Measurements from ENCODE around the gene HIKESHI.

The HIKESHI gene

GRCh38 chr11:86372041-86372440 lies 70.0 kb downstream of the HIKESHI start:
- TF ChIP-seq TCF12 (IDR thresholded peaks at IDR 0.05; ENCODE audit: low read depth) (no peak), MAX (IDR thresholded peaks at IDR 0.05) (no peak), EP300 (IDR thresholded peaks at IDR 0.05; ENCODE audit: borderline replicate concordance) (no peak), CEBPB (IDR thresholded peaks at IDR 0.05) (no peak), RAD21 (IDR thresholded peaks at IDR 0.05; ENCODE audit: low read depth) (no peak), USF1 (IDR thresholded peaks at IDR 0.05) (no peak), EGR1 (IDR thresholded peaks at IDR 0.05) (no peak), YY1 (IDR thresholded peaks at IDR 0.05; ENCODE audit: low read depth) (no peak), NFIC (IDR thresholded peaks at IDR 0.05) (no peak), FOXM1 (IDR thresholded peaks at IDR 0.05; ENCODE audit: borderline replicate concordance, low read depth) (no peak), ZBTB7A (IDR thresholded peaks at IDR 0.05; ENCODE audit: low read depth) (no peak), CREB1 (IDR thresholded peaks at IDR 0.05; ENCODE audit: low read depth) (no peak), TAF1 (IDR thresholded peaks at IDR 0.05; ENCODE audit: low read depth) (no peak), REST (IDR thresholded peaks at IDR 0.05; ENCODE audit: low read depth) (no peak), TEAD4 (IDR thresholded peaks at IDR 0.05) (no peak)

GRCh38 chr11:86372586-86372985 lies 70.5 kb downstream of the HIKESHI start:
- TF ChIP-seq YY1 (IDR thresholded peaks at IDR 0.05; ENCODE audit: low read depth), result no peak
- no peak for TF ChIP-seq REST (IDR thresholded peaks at IDR 0.05; ENCODE audit: low read depth)
- no peak for TF ChIP-seq TAF1 (IDR thresholded peaks at IDR 0.05; ENCODE audit: low read depth)
- TF ChIP-seq ZBTB7A (IDR thresholded peaks at IDR 0.05; ENCODE audit: low read depth), result no peak
- no peak for TF ChIP-seq FOXM1 (IDR thresholded peaks at IDR 0.05; ENCODE audit: borderline replicate concordance, low read depth)
- no peak for TF ChIP-seq CEBPB (IDR thresholded peaks at IDR 0.05)
- no peak for TF ChIP-seq USF1 (IDR thresholded peaks at IDR 0.05)
- no peak for TF ChIP-seq MAX (IDR thresholded peaks at IDR 0.05)
- TF ChIP-seq CREB1 (IDR thresholded peaks at IDR 0.05; ENCODE audit: low read depth), result no peak
- TF ChIP-seq NFIC (IDR thresholded peaks at IDR 0.05), result no peak

GRCh38 chr11:86374069-86374468 lies 72.0 kb downstream of the HIKESHI start:
- TF ChIP-seq CEBPB (IDR thresholded peaks at IDR 0.05) (no peak), CREB1 (IDR thresholded peaks at IDR 0.05; ENCODE audit: low read depth) (no peak), YY1 (IDR thresholded peaks at IDR 0.05; ENCODE audit: low read depth) (no peak), USF1 (IDR thresholded peaks at IDR 0.05) (no peak), EGR1 (IDR thresholded peaks at IDR 0.05) (no peak), FOXM1 (IDR thresholded peaks at IDR 0.05; ENCODE audit: borderline replicate concordance, low read depth) (no peak), ZBTB7A (IDR thresholded peaks at IDR 0.05; ENCODE audit: low read depth) (no peak), RAD21 (IDR thresholded peaks at IDR 0.05; ENCODE audit: low read depth) (no peak), MAX (IDR thresholded peaks at IDR 0.05) (no peak), TCF12 (IDR thresholded peaks at IDR 0.05; ENCODE audit: low read depth) (no peak), TEAD4 (IDR thresholded peaks at IDR 0.05) (no peak)

- no peak for TF ChIP-seq EP300 (IDR thresholded peaks at IDR 0.05; ENCODE audit: borderline replicate concordance)
- no peak for TF ChIP-seq TCF12 (IDR thresholded peaks at IDR 0.05; ENCODE audit: low read depth)
- no peak for TF ChIP-seq NFIC (IDR thresholded peaks at IDR 0.05)
- no peak for TF ChIP-seq ZBTB7A (IDR thresholded peaks at IDR 0.05; ENCODE audit: low read depth)
- TF ChIP-seq CREB1 (IDR thresholded peaks at IDR 0.05; ENCODE audit: low read depth), result no peak
- no peak for TF ChIP-seq EGR1 (IDR thresholded peaks at IDR 0.05)
- TF ChIP-seq TAF1 (IDR thresholded peaks at IDR 0.05; ENCODE audit: low read depth), result no peak
- no peak for TF ChIP-seq REST (IDR thresholded peaks at IDR 0.05; ENCODE audit: low read depth)
Measured at GRCh38 chr11:86374586-86374985, 72.5 kb downstream of the HIKESHI start, which contains the start of gene CCDC81. Gene CCDC81, plus strand, starts transcription at chr11:86374887. Its CDS starts 277 bp downstream, at chr11:86375164.
